ENCODE data around the gene RSRP1. TPM values are rescaled to one million over a fixed set of nuclear protein-coding genes. Genes with fewer than 3 reads are reported as not detected.

RSRP1 gene
- total RNA-seq, 1 donor from 2014 or later: 155 TPM

DNA sequence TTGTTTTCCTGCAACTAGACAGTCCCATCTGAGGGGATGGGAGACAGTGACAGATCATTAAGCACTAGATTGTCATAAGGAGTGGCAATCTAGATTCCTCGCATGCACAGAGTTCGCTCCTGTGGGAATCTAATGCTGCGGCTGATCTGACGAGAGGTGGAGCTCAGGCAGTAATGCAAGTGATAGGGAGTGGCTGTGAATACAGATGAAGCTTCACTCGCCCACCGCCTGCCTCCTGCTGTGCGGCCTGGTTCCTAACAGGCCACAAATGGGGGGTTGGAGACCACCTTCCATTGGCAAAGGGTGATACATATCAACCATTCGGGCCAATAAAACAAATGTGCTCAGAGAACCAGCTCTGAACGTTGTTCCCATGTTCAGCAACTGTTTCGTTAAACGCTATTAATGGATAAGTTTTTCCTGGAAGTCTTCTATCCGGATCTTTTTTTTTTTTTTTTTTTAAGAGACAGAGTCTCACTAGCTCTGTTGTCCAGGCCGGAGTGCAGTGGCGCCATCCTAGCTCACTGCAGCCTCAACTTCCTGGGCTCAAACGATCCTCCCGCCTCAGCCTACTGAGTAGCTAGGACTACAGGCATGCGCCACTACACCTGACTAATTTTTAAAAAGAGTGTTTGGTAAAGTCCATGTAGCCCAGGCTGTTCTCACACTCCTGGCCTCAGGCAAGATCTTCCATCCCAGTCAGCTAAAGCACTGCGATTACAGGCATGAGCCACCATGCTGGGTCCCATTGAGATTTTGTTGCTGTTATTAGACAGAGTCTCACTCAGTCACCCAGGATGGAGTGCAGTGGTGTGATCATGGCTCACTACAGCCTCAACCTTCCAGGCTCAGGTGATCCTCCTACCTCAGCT lies 8.7 kb upstream of the RSRP1 start:
- Histone ChIP-seq H3K4me3 (no peak overlapping the region), H3K27ac (no peak overlapping the region), H3K36me3 (no peaks in the 10 kb centered on the region), H3K27me3 (no peaks in the 10 kb centered on the region), H3K4me1 (no peaks in the 10 kb centered on the region), H3K9me3 (no peaks in the 10 kb centered on the region)
- DNase-seq: no peak
- ATAC-seq: no peak
- intact Hi-C loops (cut with DNase I): no loop called here
- TF ChIP-seq, protein P1, sequence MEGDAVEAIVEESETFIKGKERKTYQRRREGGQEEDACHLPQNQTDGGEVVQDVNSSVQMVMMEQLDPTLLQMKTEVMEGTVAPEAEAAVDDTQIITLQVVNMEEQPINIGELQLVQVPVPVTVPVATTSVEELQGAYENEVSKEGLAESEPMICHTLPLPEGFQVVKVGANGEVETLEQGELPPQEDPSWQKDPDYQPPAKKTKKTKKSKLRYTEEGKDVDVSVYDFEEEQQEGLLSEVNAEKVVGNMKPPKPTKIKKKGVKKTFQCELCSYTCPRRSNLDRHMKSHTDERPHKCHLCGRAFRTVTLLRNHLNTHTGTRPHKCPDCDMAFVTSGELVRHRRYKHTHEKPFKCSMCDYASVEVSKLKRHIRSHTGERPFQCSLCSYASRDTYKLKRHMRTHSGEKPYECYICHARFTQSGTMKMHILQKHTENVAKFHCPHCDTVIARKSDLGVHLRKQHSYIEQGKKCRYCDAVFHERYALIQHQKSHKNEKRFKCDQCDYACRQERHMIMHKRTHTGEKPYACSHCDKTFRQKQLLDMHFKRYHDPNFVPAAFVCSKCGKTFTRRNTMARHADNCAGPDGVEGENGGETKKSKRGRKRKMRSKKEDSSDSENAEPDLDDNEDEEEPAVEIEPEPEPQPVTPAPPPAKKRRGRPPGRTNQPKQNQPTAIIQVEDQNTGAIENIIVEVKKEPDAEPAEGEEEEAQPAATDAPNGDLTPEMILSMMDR (IDR thresholded peaks at IDR 0.05): no peak

GRCh38 chr1:25253911-25254310 lies 6.7 kb upstream of the RSRP1 start:
- no peak overlapping the region for H3K27ac ChIP-seq
- no peaks in the 10 kb centered on the region for H3K9me3 ChIP-seq
- no peaks in the 10 kb centered on the region for H3K27me3 ChIP-seq
- no peaks in the 10 kb centered on the region for H3K36me3 ChIP-seq
- intact Hi-C loops (cut with DNase I): no loop called here
- ATAC-seq (no peak), DNase-seq (no peak)
- no peaks in the 10 kb centered on the region for H3K4me1 ChIP-seq
- TF ChIP-seq, protein P1 (IDR thresholded peaks at IDR 0.05): no peak
- no peak overlapping the region for H3K4me3 ChIP-seq

- DNase-seq (no peak), ATAC-seq (no peak)
Observed at GRCh38 chr1:25247829-25248754, 838 bp upstream of the RSRP1 start.

GRCh38 chr1:25246600-25247023 lies 642 bp downstream of the RSRP1 start:
- intact Hi-C loops (cut with DNase I): no loop called here
- H3K27me3 ChIP-seq: no peaks in the 10 kb centered on the region
- ATAC-seq (no peak), DNase-seq (peak; percentile 73)
- TF ChIP-seq, protein P1 (IDR thresholded peaks at IDR 0.05): no peak
- H3K36me3 ChIP-seq: peaks cover 51% of the 10 kb centered on the region
- H3K4me3 ChIP-seq: peak overlapping the region; percentile 93
- peak overlapping the region; percentile 99 for H3K27ac ChIP-seq
- H3K9me3 ChIP-seq: no peaks in the 10 kb centered on the region
- H3K4me1 ChIP-seq: peaks cover 28% of the 10 kb centered on the region

More at GRCh38 chr1:25247829-25248754, 838 bp upstream of the RSRP1 start:
- TF ChIP-seq, protein P1 (IDR thresholded peaks at IDR 0.05): peak; percentile 13
- peak overlapping the region; percentile 93 for H3K4me3 ChIP-seq
- peak overlapping the region; percentile 99 for H3K27ac ChIP-seq
- H3K36me3 ChIP-seq: peaks cover 36% of the 10 kb centered on the region
- intact Hi-C loops (cut with DNase I): no loop called here
- H3K27me3 ChIP-seq: no peaks in the 10 kb centered on the region
- no peaks in the 10 kb centered on the region for H3K9me3 ChIP-seq
- peaks cover 28% of the 10 kb centered on the region for H3K4me1 ChIP-seq

DNA sequence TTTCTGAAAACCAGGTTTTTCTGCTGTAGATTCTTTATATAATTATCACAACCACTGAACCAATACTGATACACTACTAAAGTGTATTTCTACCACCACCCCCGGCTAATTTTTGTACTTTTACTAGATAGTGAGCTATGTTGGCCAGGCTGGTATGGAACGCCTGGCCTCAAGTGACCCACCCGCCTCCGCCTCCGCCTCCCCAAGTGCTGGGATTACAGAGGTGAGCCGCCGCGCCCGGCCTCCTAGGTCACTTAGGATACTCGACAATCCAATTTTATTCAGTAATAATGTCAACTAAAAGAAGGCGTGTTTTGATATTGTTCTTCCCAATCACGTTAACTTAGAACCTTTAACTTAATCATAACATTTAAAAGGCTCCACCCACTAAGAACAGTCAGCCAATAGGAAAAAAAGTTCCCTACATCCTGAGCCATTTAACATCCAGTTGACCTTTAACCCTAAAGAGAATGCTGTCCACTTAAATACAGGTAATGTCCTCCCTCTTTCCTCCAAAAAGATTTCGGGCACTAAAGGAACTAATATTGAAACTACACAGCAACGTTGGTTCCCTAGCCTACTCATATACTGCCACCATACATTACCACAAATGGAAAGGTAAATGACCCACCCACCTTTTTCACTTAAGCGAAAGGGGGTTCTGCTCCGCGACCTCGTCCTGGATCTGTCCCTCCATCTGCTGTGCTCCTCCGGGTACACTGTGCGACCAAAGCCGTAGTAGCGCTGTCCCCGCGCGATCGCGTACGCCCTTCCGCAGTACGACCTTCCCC lies 1.2 kb downstream of the RSRP1 start:
- H3K9me3 ChIP-seq: no peaks in the 10 kb centered on the region
- peak overlapping the region; percentile 93 for H3K4me3 ChIP-seq
- TF ChIP-seq, protein P1 (IDR thresholded peaks at IDR 0.05): no peak
- DNase-seq: no peak
- H3K36me3 ChIP-seq: peaks cover 56% of the 10 kb centered on the region
- H3K27me3 ChIP-seq: no peaks in the 10 kb centered on the region
- intact Hi-C loops (cut with DNase I): no loop called here
- H3K27ac ChIP-seq: peak overlapping the region; percentile 99
- peaks cover 32% of the 10 kb centered on the region for H3K4me1 ChIP-seq
- ATAC-seq: peak; percentile 2

All from upper lobe of right lung (tissue), 1 donor.